Progenitor cell of endocrine pancreas (in vitro differentiated cells): ENCODE measurements around the gene CTNNB1. TPM values are rescaled to one million over a fixed set of nuclear protein-coding genes. Genes with fewer than 3 reads are reported as not detected.
A peak's percentile ranks its signal among the peaks of the same experiment; 100 is the strongest.

Experiments used
- DNase-seq: peaks from one replicate; pipeline ENCODE4 v3.0.0; 2021; ENCODE audit warnings: low spot score; ENCODE audit not compliant: unreplicated experiment
- H3K27ac Mint-ChIP-seq: 2 replicates; pipeline ENCODE4 v1.8.0; 2021; ENCODE audit warnings: mild to moderate bottlenecking, moderate library complexity, mixed read lengths
- H3K27me3 Mint-ChIP-seq: 2 replicates; pipeline ENCODE4 v1.8.0; 2021; ENCODE audit warnings: mixed read lengths
- H3K36me3 Mint-ChIP-seq: 2 replicates; pipeline ENCODE4 v1.8.0; 2022; ENCODE audit warnings: mixed read lengths; ENCODE audit not compliant: insufficient read depth
- H3K4me1 Mint-ChIP-seq: 2 replicates; pipeline ENCODE4 v1.8.0; 2021; ENCODE audit warnings: low read depth, mixed read lengths
- H3K4me3 Mint-ChIP-seq: 2 replicates; pipeline ENCODE4 v1.8.0; 2021; ENCODE audit warnings: low read depth, mild to moderate bottlenecking, moderate library complexity, mixed read lengths
- H3K9me3 Mint-ChIP-seq: 2 replicates; pipeline ENCODE4 v1.8.0; 2021; ENCODE audit warnings: low read depth, mixed read lengths
- CTCF ChIP-seq: fragments of 200-600 bp; sonication (generic); IDR thresholded peaks from one replicate; pipeline ENCODE4 v1.5.0; 2021; ENCODE audit warnings: antibody characterized with exemption, mild to moderate bottlenecking; ENCODE audit not compliant: unreplicated experiment
- total RNA-seq: library from RNA; stranded (reverse); gene quantifications from 2 replicates; pipeline ENCODE4 v1.2.1, GENCODE V29; 2021

CTNNB1 gene
- total RNA-seq, 1 donor from 2014 or later: 504 TPM

DNA sequence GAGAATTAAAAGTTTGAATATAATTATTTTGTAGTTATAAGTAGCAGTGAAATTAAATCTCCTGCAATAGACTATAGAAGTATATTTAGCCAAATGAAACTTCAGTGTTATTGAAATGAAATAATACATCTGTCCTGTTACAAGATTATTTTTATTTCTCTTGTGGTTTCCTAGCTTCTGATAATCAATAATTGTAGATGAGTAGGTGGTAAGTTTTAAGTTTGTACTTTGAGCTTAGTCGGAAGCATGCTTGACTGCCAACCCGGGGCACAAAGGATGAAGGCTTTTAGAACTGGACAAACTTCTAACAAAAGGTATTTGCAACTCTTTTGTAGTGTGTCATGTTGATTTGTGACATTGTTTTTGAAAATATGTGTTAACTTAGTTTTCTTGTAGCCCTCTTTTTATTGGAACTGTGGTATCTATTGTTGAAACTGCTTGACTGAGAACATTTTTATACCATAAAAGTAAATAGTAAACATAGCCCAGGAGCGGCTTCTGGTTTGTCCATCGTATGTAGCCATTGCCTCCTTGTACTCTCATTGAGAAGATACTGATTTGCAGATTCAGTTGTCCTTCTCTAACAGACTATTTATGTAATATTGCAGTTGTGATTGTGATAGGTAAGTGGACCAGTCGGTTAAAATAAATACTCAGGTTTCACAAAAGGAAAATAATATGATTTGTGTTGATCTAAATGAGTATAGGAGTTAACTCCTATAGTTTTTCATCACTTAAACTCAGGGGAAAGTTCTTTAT lies 2.9 kb downstream of the CTNNB1 start:
- peak overlapping the region; percentile 31 for H3K27ac Mint-ChIP-seq
- no peaks in the 10 kb centered on the region for H3K27me3 Mint-ChIP-seq
- no peak for TF ChIP-seq CTCF
- no peak for DNase-seq
- H3K9me3 Mint-ChIP-seq: no peaks in the 10 kb centered on the region
- peaks cover 1% of the 10 kb centered on the region for H3K36me3 Mint-ChIP-seq
- peaks cover 55% of the 10 kb centered on the region for H3K4me1 Mint-ChIP-seq
- peak overlapping the region; percentile 91 for H3K4me3 Mint-ChIP-seq

- no peaks in the 10 kb centered on the region for H3K9me3 Mint-ChIP-seq
- H3K4me3 Mint-ChIP-seq: peak overlapping the region; percentile 91
- TF ChIP-seq CTCF: peak; percentile 55
- DNase-seq: no peak
- H3K36me3 Mint-ChIP-seq: peaks cover 1% of the 10 kb centered on the region
- no peaks in the 10 kb centered on the region for H3K27me3 Mint-ChIP-seq
- no peak overlapping the region for H3K27ac Mint-ChIP-seq
- H3K4me1 Mint-ChIP-seq: peaks cover 62% of the 10 kb centered on the region
Measured at GRCh38 chr3:41202834-41203345, 3.6 kb downstream of the CTNNB1 start.

GRCh38 chr3:41204369-41204768 lies 5.1 kb downstream of the CTNNB1 start:
- H3K4me3 Mint-ChIP-seq: no peak overlapping the region
- no peaks in the 10 kb centered on the region for H3K27me3 Mint-ChIP-seq
- H3K27ac Mint-ChIP-seq: no peak overlapping the region
- H3K4me1 Mint-ChIP-seq: peaks cover 65% of the 10 kb centered on the region
- peaks cover under 1% of the 10 kb centered on the region for H3K9me3 Mint-ChIP-seq
- peaks cover 5% of the 10 kb centered on the region for H3K36me3 Mint-ChIP-seq
- TF ChIP-seq CTCF: no peak
- DNase-seq: no peak

DNA sequence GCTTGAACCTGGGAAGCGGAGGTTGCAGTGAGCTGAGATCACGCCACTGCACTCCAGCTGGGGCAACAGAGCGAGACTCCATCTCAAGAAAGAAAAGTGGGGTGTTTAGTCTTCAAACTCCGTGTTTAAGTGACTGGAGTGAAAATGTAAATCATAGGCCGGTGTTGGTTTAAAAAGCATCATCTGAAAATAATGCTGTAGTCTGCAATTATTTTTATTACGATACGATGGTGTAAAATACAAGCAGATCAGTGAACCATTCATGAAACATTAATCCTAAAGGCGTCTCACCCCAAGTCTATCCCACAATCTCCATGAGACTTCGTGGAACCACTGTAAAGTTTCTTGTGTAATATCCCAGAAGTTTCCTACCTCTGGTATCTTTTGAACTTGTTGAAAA lies 6.3 kb downstream of the CTNNB1 start:
- H3K27me3 Mint-ChIP-seq: no peaks in the 10 kb centered on the region
- H3K27ac Mint-ChIP-seq: no peak overlapping the region
- peaks cover 65% of the 10 kb centered on the region for H3K4me1 Mint-ChIP-seq
- H3K9me3 Mint-ChIP-seq: peaks cover 4% of the 10 kb centered on the region
- peaks cover 9% of the 10 kb centered on the region for H3K36me3 Mint-ChIP-seq
- TF ChIP-seq CTCF: no peak
- DNase-seq: no peak
- H3K4me3 Mint-ChIP-seq: no peak overlapping the region

DNA sequence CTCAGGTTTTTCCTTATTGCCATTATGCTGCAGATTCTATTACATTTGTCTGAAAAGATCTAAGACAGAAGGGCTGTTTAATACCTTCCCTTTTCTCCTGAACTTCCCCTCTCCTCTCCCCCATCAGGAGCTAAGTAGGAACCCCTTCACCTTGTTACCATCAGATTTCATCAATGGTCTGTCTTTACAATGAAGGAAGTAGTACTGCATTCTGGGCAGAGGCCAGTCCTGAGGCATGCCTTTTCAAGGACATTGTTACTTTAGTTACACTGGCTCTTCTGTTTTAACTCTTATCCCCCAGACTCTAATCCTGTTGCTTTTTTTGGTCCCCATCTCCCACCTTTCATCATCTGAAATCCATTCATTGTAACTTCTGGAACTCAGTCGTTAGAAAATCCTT lies 8.1 kb downstream of the CTNNB1 start:
- H3K4me1 Mint-ChIP-seq: peaks cover 50% of the 10 kb centered on the region
- H3K36me3 Mint-ChIP-seq: peaks cover 10% of the 10 kb centered on the region
- H3K9me3 Mint-ChIP-seq: peaks cover 4% of the 10 kb centered on the region
- peak overlapping the region; percentile 50 for H3K27ac Mint-ChIP-seq
- H3K27me3 Mint-ChIP-seq: no peaks in the 10 kb centered on the region
- no peak for DNase-seq
- no peak for TF ChIP-seq CTCF
- peak overlapping the region; percentile 28 for H3K4me3 Mint-ChIP-seq
